ENCODE results near the gene LEPR. TPM values are rescaled to one million over a fixed set of nuclear protein-coding genes. Genes with fewer than 3 reads are reported as not detected.
"Not testable (repeated sequence)": the region's sequence is repeated elsewhere in the genome, so short reads cannot be mapped to it uniquely, and the experiment has no call there.

LEPR gene
- total and polyA plus RNA-seq, 4 donors, result 42.0 to 103 (median 72.7) TPM

- 80% methylated on average over 4 of the region's 4 CpGs for WGBS
- Histone ChIP-seq H3K4me1 (ENCODE audit: control insufficient read depth in 4 of 4, insufficient read depth in 4 of 4, low read length in 3 of 4) (peaks cover 0 to 3% (median 0%) of the 10 kb centered on the region in 4 donors), H3K36me3 (ENCODE audit: control insufficient read depth in 4 of 4, insufficient read depth in 3 of 4, low read depth in 1 of 4, low read length in 3 of 4) (no peaks in the 10 kb centered on the region), H3K27ac (ENCODE audit: low read depth in 1 of 2, low read length in 2 of 2) (no peak overlapping the region), H3K9me3 (ENCODE audit: control insufficient read depth in 4 of 4, low read length in 3 of 4) (no peaks in the 10 kb centered on the region), H3K27me3 (ENCODE audit: control insufficient read depth in 4 of 4, insufficient read depth in 4 of 4, low read length in 3 of 4) (no peaks in the 10 kb centered on the region), H3K9ac (ENCODE audit: low read depth in 1 of 2, low read length in 2 of 2) (no peak overlapping the region), H3K4me3 (ENCODE audit: low read depth in 1 of 3, low read length in 3 of 3) (no peak overlapping the region)
- no peak for DNase-seq (ENCODE audit: low spot score)
- TF ChIP-seq SP1 (IDR thresholded peaks at IDR 0.05) (no peak), RXRA (IDR thresholded peaks at IDR 0.05) (no peak), ATF3 (IDR thresholded peaks at IDR 0.05) (no peak), GABPA (IDR thresholded peaks at IDR 0.05 in 1 of 2, conservative IDR thresholded peaks at IDR 0.05 in 1 of 2) (no peak), FOXA1 (IDR thresholded peaks at IDR 0.05) (no peak), ZBTB33 (IDR thresholded peaks at IDR 0.05) (no peak), CTCF (IDR thresholded peaks at IDR 0.05; ENCODE audit: low read depth, low read length, missing input control) (peak; percentile 33), EGR1 (IDR thresholded peaks at IDR 0.05; ENCODE audit: low read depth in 2 of 2) (no peak), FOXA2 (IDR thresholded peaks at IDR 0.05) (no peak), REST (IDR thresholded peaks at IDR 0.05) (no peak), RAD21 (IDR thresholded peaks at IDR 0.05) (peak; percentile 51 to 69), NR2F2 (IDR thresholded peaks at IDR 0.05) (no peak)
Measured at GRCh38 chr1:65449214-65449823, 28.9 kb downstream of the LEPR start.

- H3K36me3 ChIP-seq (ENCODE audit: control insufficient read depth in 4 of 4, insufficient read depth in 3 of 4, low read depth in 1 of 4, low read length in 3 of 4); DNase-seq (ENCODE audit: low spot score); H3K9ac ChIP-seq (ENCODE audit: low read depth in 1 of 2, low read length in 2 of 2); H3K27me3 ChIP-seq (ENCODE audit: control insufficient read depth in 4 of 4, insufficient read depth in 4 of 4, low read length in 3 of 4); H3K4me3 ChIP-seq (ENCODE audit: low read depth in 1 of 3, low read length in 3 of 3); H3K27ac ChIP-seq (ENCODE audit: low read depth in 1 of 2, low read length in 2 of 2); H3K4me1 ChIP-seq (ENCODE audit: control insufficient read depth in 4 of 4, insufficient read depth in 4 of 4, low read length in 3 of 4); H3K9me3 ChIP-seq (ENCODE audit: control insufficient read depth in 4 of 4, low read length in 3 of 4): not testable (repeated sequence)
- WGBS, result 88% methylated on average over 10 of the region's 10 CpGs
Measured at GRCh38 chr1:65455678-65456077, 35.2 kb downstream of the LEPR start.

All from liver (tissue), 9 donors.